HepG2 (cell line): ENCODE measurements around the gene SNRPD2. TPM values are rescaled to one million over a fixed set of nuclear protein-coding genes. Genes with fewer than 3 reads are reported as not detected.

ENCODE experiments used
- ATAD3A ChIP-seq: sonication (generic); formaldehyde crosslinking; IDR thresholded peaks from 2 replicates; pipeline ENCODE4 v1.4.0; 2020; ENCODE audit warnings: missing genetic modification reagents
- BCL6 ChIP-seq: IDR thresholded peaks from 2 replicates; pipeline ENCODE4 v1.6.1; 2016; ENCODE audit warnings: missing genetic modification reagents, missing compliant biosample characterization
- DNMT1 ChIP-seq: sonication (generic); formaldehyde crosslinking; IDR thresholded peaks from 2 replicates; pipeline ENCODE4 v1.5.1; 2020; ENCODE audit warnings: mild to moderate bottlenecking, missing genetic modification reagents
- JUND ChIP-seq: sonication (generic); formaldehyde crosslinking; IDR thresholded peaks from 2 replicates; pipeline ENCODE4 v1.8.0; 2022; ENCODE audit warnings: mild to moderate bottlenecking, missing genetic modification reagents
- KDM4B ChIP-seq: sonication (generic); formaldehyde crosslinking; IDR thresholded peaks from 2 replicates; pipeline ENCODE4 v1.4.0; 2020; ENCODE audit warnings: missing genetic modification reagents
- MEF2D ChIP-seq: sonication (generic); formaldehyde crosslinking; IDR thresholded peaks from 2 replicates; pipeline ENCODE4 v1.5.1; 2020; ENCODE audit warnings: mild to moderate bottlenecking, missing genetic modification reagents
- RBFOX2 ChIP-seq: fragments of 200-400 bp; formaldehyde crosslinking; IDR thresholded peaks from 2 replicates; pipeline ENCODE4 v1.6.1; 2017; ENCODE audit warnings: low read depth, mild to moderate bottlenecking, low read length
- SALL2 ChIP-seq: sonication (generic); formaldehyde crosslinking; IDR thresholded peaks from 2 replicates; pipeline ENCODE4 v1.8.1; 2023; ENCODE audit warnings: mild to moderate bottlenecking, missing genetic modification reagents, inconsistent platforms
- SIX1 ChIP-seq: sonication (generic); formaldehyde crosslinking; IDR thresholded peaks from 2 replicates; pipeline ENCODE4 v1.4.0; 2020; ENCODE audit warnings: missing genetic modification reagents, borderline replicate concordance
- U2AF2 ChIP-seq: fragments of 200-400 bp; formaldehyde crosslinking; IDR thresholded peaks from 2 replicates; pipeline ENCODE4 v1.6.1; 2017; ENCODE audit warnings: low read depth, mild to moderate bottlenecking, low read length
- ZMAT3 ChIP-seq: sonication (generic); formaldehyde crosslinking; conservative IDR thresholded peaks from 2 replicates; pipeline ENCODE4 v1.7.0; 2021; ENCODE audit warnings: missing genetic modification reagents
- ZNF232 ChIP-seq: sonication (generic); formaldehyde crosslinking; IDR thresholded peaks from 2 replicates; pipeline ENCODE4 v1.4.0; 2020; ENCODE audit warnings: missing genetic modification reagents, borderline replicate concordance
- ZNF234 ChIP-seq: sonication (generic); formaldehyde crosslinking; conservative IDR thresholded peaks from 2 replicates; pipeline ENCODE4 v1.5.1; 2020; ENCODE audit warnings: mild to moderate bottlenecking, missing genetic modification reagents
- ZNF333 ChIP-seq: sonication (generic); formaldehyde crosslinking; IDR thresholded peaks from 2 replicates; pipeline ENCODE4 v1.4.0; 2020; ENCODE audit warnings: mild to moderate bottlenecking, missing genetic modification reagents, borderline replicate concordance
- ZNF776 ChIP-seq: sonication (generic); formaldehyde crosslinking; IDR thresholded peaks from 2 replicates; pipeline ENCODE4 v1.4.0; 2020; ENCODE audit warnings: mild to moderate bottlenecking, missing genetic modification reagents
- polyA plus RNA-seq, 8 experiments: library from polyadenylated mRNA; depleted of rRNA in 3 of 8; stranded (reverse) in 7 of 8; unstranded in 1 of 8; fragments of >200 nt; fragmentation: Illumina TruSeq in 4 of 8; extraction: Trizol in 4 of 8; gene quantifications; 2 replicates each; pipeline versions ENCODE4 v1.2.1 to v1.2.3, GENCODE V29; 2011 to 2016; ENCODE audit warnings: low read depth in 4 of 8, missing spikeins in 1 of 8, mixed read lengths in 1 of 8; ENCODE audit not compliant: insufficient read depth in 1 of 8
- total RNA-seq, 5 experiments: library from RNA; depleted of rRNA; stranded (reverse); fragments of >200 nt; fragmentation: Illumina TruSeq; extraction: Trizol; gene quantifications; 2 replicates each; pipeline ENCODE4 v1.2.3, GENCODE V29; 2016; ENCODE audit warnings: low read depth in 1 of 5
- TF ChIP-seq, protein P1 (sequence below): sonication (generic); formaldehyde crosslinking; IDR thresholded peaks from 2 replicates; pipeline ENCODE4 v1.8.0; 2022; ENCODE audit warnings: missing genetic modification reagents, low read depth, mild to moderate bottlenecking, borderline replicate concordance
- TF ChIP-seq, protein P2 (sequence below): sonication (generic); formaldehyde crosslinking; IDR thresholded peaks from 2 replicates; pipeline ENCODE4 v1.5.0; 2020; ENCODE audit warnings: missing genetic modification reagents
- TF ChIP-seq, protein P3 (sequence below): sonication (generic); formaldehyde crosslinking; IDR thresholded peaks from 2 replicates; pipeline ENCODE4 v1.4.0; 2020; ENCODE audit warnings: missing genetic modification reagents, borderline replicate concordance
- TF ChIP-seq, protein P4 (sequence below): sonication (generic); formaldehyde crosslinking; IDR thresholded peaks from 2 replicates; pipeline ENCODE4 v1.4.0; 2020; ENCODE audit warnings: mild to moderate bottlenecking, missing genetic modification reagents, borderline replicate concordance
- TF ChIP-seq, protein P5 (sequence below): sonication (generic); formaldehyde crosslinking; IDR thresholded peaks from 2 replicates; pipeline ENCODE4 v1.8.1; 2023; ENCODE audit warnings: mild to moderate bottlenecking, moderate library complexity, missing genetic modification reagents

Gene SNRPD2
- total and polyA plus RNA-seq, 2 of the 13 experiments (the other 11 are each of a cell fraction or from before 2014, with no cell fraction given), result 299 to 485 TPM

DNA sequence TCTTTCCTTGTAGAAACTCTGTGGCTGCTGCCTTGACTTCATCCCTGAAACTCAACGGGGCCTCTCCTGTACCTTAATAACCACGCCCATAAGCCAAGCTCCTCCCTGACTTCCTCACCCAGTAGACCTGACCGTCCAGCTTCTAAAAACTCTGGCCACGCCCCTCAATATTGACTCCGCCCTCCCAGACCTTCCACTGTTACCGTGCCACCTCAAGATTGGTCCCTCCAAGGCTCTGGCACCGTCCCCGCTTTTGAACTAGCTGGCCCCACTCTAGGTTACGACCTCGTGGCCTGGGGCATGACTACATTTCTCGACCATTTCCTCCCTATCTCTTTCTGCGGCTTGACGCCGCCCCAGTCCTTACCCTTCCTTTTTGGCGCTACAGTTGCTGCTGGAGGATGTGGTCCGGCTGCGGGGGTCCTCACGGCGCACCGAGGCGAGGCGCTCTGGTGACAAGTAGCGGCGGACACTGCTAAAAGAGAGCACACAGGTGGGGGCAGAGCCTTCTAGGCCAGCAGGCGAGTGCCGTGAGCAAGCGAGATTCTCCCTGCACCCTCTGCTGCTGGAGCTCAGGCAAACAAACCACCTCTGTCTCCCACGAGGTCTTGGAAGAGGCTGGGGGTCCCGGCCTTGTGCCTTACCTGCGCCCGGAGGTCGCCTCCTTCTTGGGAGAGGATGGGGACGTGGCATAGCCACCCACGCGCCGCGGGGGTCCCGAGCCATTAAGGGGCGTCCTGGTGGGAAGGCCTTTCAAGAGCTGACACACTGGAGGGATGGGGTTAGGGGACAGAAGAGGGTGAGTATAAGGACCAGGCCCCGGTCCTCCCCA is 50.3 kb downstream of the SNRPD2 start (continued):
- TF ChIP-seq, protein P1, sequence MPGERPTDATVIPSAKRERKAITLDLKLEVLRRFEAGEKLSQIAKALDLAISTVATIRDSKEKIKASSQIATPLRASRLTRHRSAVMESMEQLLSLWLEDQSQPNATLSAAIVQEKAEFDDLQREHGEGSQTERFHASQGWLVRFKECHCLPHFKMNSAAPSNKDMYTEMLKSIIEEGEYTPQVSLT (CRISPR knock-in tag), result no peak
- TF ChIP-seq DNMT1 (CRISPR knock-in tag) (no peak), SALL2 (no peak), ZNF776 (no peak), ZNF333 (no peak), ZNF232 (no peak), U2AF2 (no peak), JUND (CRISPR knock-in tag) (no peak), ZMAT3 (CRISPR knock-in tag) (no peak), RBFOX2 (no peak), ZNF234 (0 out of 2 replicates have a peak, but pooled peaks have one; percentile 11), BCL6 (no peak), MEF2D (CRISPR knock-in tag) (peak; percentile 18; the same call in 1 of the 2 replicates), SIX1 (CRISPR knock-in tag) (no peak), ATAD3A (CRISPR knock-in tag) (no peak), KDM4B (CRISPR knock-in tag) (no peak)
- TF ChIP-seq, protein P2, sequence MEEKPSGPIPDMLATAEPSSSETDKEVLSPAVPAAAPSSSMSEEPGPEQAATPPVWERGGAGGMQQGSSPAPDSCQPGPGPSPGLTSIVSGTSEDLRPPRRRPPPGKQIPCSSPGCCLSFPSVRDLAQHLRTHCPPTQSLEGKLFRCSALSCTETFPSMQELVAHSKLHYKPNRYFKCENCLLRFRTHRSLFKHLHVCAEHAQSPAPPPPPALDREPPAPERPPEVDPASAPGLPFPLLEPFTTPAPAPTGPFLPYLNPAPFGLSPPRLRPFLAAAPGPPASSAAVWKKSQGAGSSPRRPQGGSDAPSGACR (CRISPR knock-in tag), result peak; percentile 81; the same call in 1 of the 2 replicates
- TF ChIP-seq, protein P3, sequence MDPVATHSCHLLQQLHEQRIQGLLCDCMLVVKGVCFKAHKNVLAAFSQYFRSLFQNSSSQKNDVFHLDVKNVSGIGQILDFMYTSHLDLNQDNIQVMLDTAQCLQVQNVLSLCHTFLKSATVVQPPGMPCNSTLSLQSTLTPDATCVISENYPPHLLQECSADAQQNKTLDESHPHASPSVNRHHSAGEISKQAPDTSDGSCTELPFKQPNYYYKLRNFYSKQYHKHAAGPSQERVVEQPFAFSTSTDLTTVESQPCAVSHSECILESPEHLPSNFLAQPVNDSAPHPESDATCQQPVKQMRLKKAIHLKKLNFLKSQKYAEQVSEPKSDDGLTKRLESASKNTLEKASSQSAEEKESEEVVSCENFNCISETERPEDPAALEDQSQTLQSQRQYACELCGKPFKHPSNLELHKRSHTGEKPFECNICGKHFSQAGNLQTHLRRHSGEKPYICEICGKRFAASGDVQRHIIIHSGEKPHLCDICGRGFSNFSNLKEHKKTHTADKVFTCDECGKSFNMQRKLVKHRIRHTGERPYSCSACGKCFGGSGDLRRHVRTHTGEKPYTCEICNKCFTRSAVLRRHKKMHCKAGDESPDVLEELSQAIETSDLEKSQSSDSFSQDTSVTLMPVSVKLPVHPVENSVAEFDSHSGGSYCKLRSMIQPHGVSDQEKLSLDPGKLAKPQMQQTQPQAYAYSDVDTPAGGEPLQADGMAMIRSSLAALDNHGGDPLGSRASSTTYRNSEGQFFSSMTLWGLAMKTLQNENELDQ (CRISPR knock-in tag), result no peak
- TF ChIP-seq, protein P4, sequence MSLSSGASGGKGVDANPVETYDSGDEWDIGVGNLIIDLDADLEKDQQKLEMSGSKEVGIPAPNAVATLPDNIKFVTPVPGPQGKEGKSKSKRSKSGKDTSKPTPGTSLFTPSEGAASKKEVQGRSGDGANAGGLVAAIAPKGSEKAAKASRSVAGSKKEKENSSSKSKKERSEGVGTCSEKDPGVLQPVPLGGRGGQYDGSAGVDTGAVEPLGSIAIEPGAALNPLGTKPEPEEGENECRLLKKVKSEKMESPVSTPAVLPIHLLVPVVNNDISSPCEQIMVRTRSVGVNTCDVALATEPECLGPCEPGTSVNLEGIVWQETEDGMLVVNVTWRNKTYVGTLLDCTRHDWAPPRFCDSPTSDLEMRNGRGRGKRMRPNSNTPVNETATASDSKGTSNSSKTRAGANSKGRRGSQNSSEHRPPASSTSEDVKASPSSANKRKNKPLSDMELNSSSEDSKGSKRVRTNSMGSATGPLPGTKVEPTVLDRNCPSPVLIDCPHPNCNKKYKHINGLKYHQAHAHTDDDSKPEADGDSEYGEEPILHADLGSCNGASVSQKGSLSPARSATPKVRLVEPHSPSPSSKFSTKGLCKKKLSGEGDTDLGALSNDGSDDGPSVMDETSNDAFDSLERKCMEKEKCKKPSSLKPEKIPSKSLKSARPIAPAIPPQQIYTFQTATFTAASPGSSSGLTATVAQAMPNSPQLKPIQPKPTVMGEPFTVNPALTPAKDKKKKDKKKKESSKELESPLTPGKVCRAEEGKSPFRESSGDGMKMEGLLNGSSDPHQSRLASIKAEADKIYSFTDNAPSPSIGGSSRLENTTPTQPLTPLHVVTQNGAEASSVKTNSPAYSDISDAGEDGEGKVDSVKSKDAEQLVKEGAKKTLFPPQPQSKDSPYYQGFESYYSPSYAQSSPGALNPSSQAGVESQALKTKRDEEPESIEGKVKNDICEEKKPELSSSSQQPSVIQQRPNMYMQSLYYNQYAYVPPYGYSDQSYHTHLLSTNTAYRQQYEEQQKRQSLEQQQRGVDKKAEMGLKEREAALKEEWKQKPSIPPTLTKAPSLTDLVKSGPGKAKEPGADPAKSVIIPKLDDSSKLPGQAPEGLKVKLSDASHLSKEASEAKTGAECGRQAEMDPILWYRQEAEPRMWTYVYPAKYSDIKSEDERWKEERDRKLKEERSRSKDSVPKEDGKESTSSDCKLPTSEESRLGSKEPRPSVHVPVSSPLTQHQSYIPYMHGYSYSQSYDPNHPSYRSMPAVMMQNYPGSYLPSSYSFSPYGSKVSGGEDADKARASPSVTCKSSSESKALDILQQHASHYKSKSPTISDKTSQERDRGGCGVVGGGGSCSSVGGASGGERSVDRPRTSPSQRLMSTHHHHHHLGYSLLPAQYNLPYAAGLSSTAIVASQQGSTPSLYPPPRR (CRISPR knock-in tag), result no peak
- TF ChIP-seq, protein P5, sequence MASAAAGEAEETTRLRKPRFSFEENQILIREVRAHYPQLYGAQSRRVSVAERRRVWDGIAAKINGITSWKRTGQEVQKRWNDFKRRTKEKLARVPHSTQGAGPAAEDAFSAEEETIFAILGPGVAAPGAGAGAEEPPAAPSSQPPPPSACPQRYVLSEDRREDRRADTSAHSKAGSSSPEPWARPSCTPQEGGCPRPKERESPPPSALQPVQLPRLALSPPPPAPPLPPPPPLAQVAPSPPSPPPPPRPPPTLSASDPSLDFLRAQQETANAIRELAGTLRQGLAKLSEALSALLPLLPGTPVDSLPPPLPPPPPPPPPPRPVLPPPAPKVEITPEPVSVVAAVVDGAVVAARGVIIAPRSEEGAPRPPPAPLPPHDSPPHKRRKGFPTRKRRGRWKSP (CRISPR knock-in tag), result 0 out of 2 replicates have a peak, but pooled peaks have one; percentile 18
